Peyer's patch (tissue), 4 donors: ENCODE results near the gene CLASRP. TPM values are rescaled to one million over a fixed set of nuclear protein-coding genes. Genes with fewer than 3 reads are reported as not detected.
"Not testable (repeated sequence)": the region's sequence is repeated elsewhere in the genome, so short reads cannot be mapped to it uniquely, and the experiment has no call there.

Experiments
- DNase-seq, 3 donors: peaks; one replicate each; pipeline ENCODE4 v3.0.0-alpha.2; 2017 to 2019
- H3K27ac ChIP-seq, 4 donors: fragments of 200-600 bp; sonication (generic); one replicate each; pipeline ENCODE4 v1.5.1; 2016 to 2019
- H3K27me3 ChIP-seq, 2 donors: fragments of 200-600 bp; sonication (generic); one replicate each; pipeline ENCODE4 v1.5.1; 2019
- H3K36me3 ChIP-seq, 3 donors: fragments of 200-600 bp; sonication (generic); one replicate each; pipeline ENCODE4 v1.5.1; 2016 to 2019
- H3K4me1 ChIP-seq, 4 donors: fragments of 200-600 bp; sonication (generic); one replicate each; pipeline ENCODE4 v1.5.1; 2016 to 2019
- H3K4me3 ChIP-seq, 4 donors: fragments of 200-600 bp; sonication (generic); 1 replicate in 3 of 4; 2 replicates in 1 of 4; pipeline ENCODE4 v1.5.1; 2016 to 2019; ENCODE audit warnings: mild to moderate bottlenecking in 1 of 4
- H3K9me3 ChIP-seq, 4 donors: fragments of 200-600 bp; sonication (generic); one replicate each; pipeline ENCODE4 v1.5.1; 2016 to 2019; ENCODE audit warnings: mild to moderate bottlenecking in 1 of 4
- CTCF ChIP-seq, 6 experiments: fragments of 450-650 bp in 4 of 6; fragments of 200-600 bp in 2 of 6; sonication (generic) in 1 of 6; IDR thresholded peaks; one replicate each; pipeline ENCODE4 v1.5.1; 2017 to 2019; ENCODE audit warnings: antibody characterized with exemption in 6 of 6, mild to moderate bottlenecking in 3 of 6, moderate library complexity in 1 of 6
- POLR2A ChIP-seq, 2 donors: fragments of 450-650 bp; IDR thresholded peaks; one replicate each; pipeline ENCODE4 v1.5.1; 2017; ENCODE audit warnings: antibody characterized with exemption in 2 of 2, mild to moderate bottlenecking in 2 of 2, moderate library complexity in 2 of 2
- total RNA-seq, 4 donors: library from RNA; depleted of rRNA; stranded (reverse); fragments of >200 nt; gene quantifications; one replicate each; pipeline ENCODE4 v1.1.0, GENCODE V29; 2016

CLASRP gene
- total RNA-seq, 4 donors from 2014 or later, result 94.2 to 310 (median 147) TPM

- Histone ChIP-seq H3K4me3 (no peak overlapping the region), H3K36me3 (peaks cover 0 to 41% (median 0%) of the 10 kb centered on the region in 3 donors)
- TF ChIP-seq POLR2A (IDR thresholded peaks at IDR 0.05) (no peak), CTCF (IDR thresholded peaks at IDR 0.05) (no peak)
Observed at GRCh38 chr19:44993926-44994537, 44.8 kb upstream of the CLASRP start.

GRCh38 chr19:44998025-44998424 is 40.8 kb upstream of the CLASRP start:
- DNase-seq, result no peak
- Histone ChIP-seq H3K4me3 (no peak overlapping the region), H3K4me1 (peaks cover 0 to 9% (median 6%) of the 10 kb centered on the region in 4 donors), H3K36me3 (peaks cover 0 to 3% (median 0%) of the 10 kb centered on the region in 3 donors), H3K27me3 (no peaks in the 10 kb centered on the region), H3K9me3 (no peaks in the 10 kb centered on the region), H3K27ac (no peak overlapping the region)
- no peak for TF ChIP-seq CTCF (IDR thresholded peaks at IDR 0.05)
- no peak for TF ChIP-seq POLR2A (IDR thresholded peaks at IDR 0.05)

More at GRCh38 chr19:44993926-44994537, 44.8 kb upstream of the CLASRP start:
- no peaks in the 10 kb centered on the region for H3K4me1 ChIP-seq
- H3K27me3 ChIP-seq, result no peaks in the 10 kb centered on the region
- H3K27ac ChIP-seq, result no peak overlapping the region
- no peaks in the 10 kb centered on the region for H3K9me3 ChIP-seq
- DNase-seq, result no peak

- H3K4me3 ChIP-seq, H3K36me3 ChIP-seq, H3K27ac ChIP-seq, H3K9me3 ChIP-seq, H3K27me3 ChIP-seq, DNase-seq, H3K4me1 ChIP-seq: not testable (repeated sequence)
Observed at GRCh38 chr19:44999131-44999925, 39.5 kb upstream of the CLASRP start.

GRCh38 chr19:45000665-45001064 is 38.2 kb upstream of the CLASRP start:
- not testable (repeated sequence) for H3K9me3 ChIP-seq, DNase-seq, H3K27me3 ChIP-seq, H3K36me3 ChIP-seq
- Histone ChIP-seq H3K4me3 (peak overlapping the region in 3 of 4 donors; percentile 91 to 98 (median 94)), H3K27ac (peak overlapping the region in 3 of 4 donors; percentile 99 to 100 (median 100)), H3K4me1 (peaks cover 0 to 19% (median 6%) of the 10 kb centered on the region in 4 donors)

GRCh38 chr19:45001087-45001739 is 37.6 kb upstream of the CLASRP start, which contains the start of gene RELB:
Gene RELB, plus strand, starts transcription at chr19:45001464. Its CDS starts 116 bp downstream, at chr19:45001580.
- Histone ChIP-seq H3K4me3 (peak within 1 kb of the TSS; percentile 71 to 98 (median 92)), H3K27me3 (no peaks in the 10 kb centered on the region), H3K9me3 (no peaks in the 10 kb centered on the region), H3K27ac (peak within 1 kb of the TSS; percentile 97 to 100 (median 100)), H3K36me3 (no peaks in the 10 kb centered on the region), H3K4me1 (peaks cover 0 to 19% (median 6%) of the 10 kb centered on the region in 4 donors)
- TF ChIP-seq POLR2A (IDR thresholded peaks at IDR 0.05), result no peak
- no peak for TF ChIP-seq CTCF (IDR thresholded peaks at IDR 0.05)
- peak; percentile 97 to 98 (median 98) for DNase-seq

- DNase-seq, result no peak
- no peak overlapping the region for H3K27ac ChIP-seq
Observed at GRCh38 chr19:45003485-45003884, 35.4 kb upstream of the CLASRP start.

More at GRCh38 chr19:45003485-45003884, 35.4 kb upstream of the CLASRP start:
- no peaks in the 10 kb centered on the region for H3K9me3 ChIP-seq
- no peaks in the 10 kb centered on the region for H3K36me3 ChIP-seq
- no peak overlapping the region for H3K4me3 ChIP-seq
- TF ChIP-seq POLR2A (IDR thresholded peaks at IDR 0.05) (no peak), CTCF (IDR thresholded peaks at IDR 0.05) (no peak)
- no peaks in the 10 kb centered on the region for H3K27me3 ChIP-seq
- H3K4me1 ChIP-seq, result peaks cover 6 to 19% (median 7%) of the 10 kb centered on the region in 4 donors
